ENCODE data around the gene HADHA.
A peak's percentile ranks its signal among the peaks of the same experiment; 100 is the strongest.
"Not testable (repeated sequence)": the region's sequence is repeated elsewhere in the genome, so short reads cannot be mapped to it uniquely, and the experiment has no call there.

Gene HADHA

GRCh38 chr2:26244309-26245230, at the start of gene HADHA, which contains the start of gene HADHB:
Gene HADHA, minus strand, starts transcription at chr2:26244632. Its CDS starts 36 bp downstream, at chr2:26244596.
Gene HADHB, plus strand, starts transcription at chr2:26244939. Its CDS starts 9,316 bp downstream, at chr2:26254255.
- DNase-seq (ENCODE audit: low read depth): peak; percentile 77

GRCh38 chr2:26292646-26293045, 48.2 kb upstream of the HADHA start:
- no peak for DNase-seq (ENCODE audit: low read depth)

GRCh38 chr2:26290001-26290400, 45.6 kb upstream of the HADHA start:
- DNase-seq (ENCODE audit: low read depth): no peak

GRCh38 chr2:26285931-26286330, 41.5 kb upstream of the HADHA start:
- DNase-seq (ENCODE audit: low read depth): no peak

GRCh38 chr2:26284132-26284531, 39.7 kb upstream of the HADHA start:
- DNase-seq (ENCODE audit: low read depth): no peak

- DNase-seq (ENCODE audit: low read depth): no peak
Observed at GRCh38 chr2:26283606-26284005, 39.2 kb upstream of the HADHA start.

GRCh38 chr2:26281226-26281625, 36.8 kb upstream of the HADHA start:
- no peak for DNase-seq (ENCODE audit: low read depth)

- no peak for DNase-seq (ENCODE audit: low read depth)
Observed at GRCh38 chr2:26279886-26280285, 35.5 kb upstream of the HADHA start.

GRCh38 chr2:26276484-26277227, 32.2 kb upstream of the HADHA start:
- no peak for DNase-seq (ENCODE audit: low read depth)

- DNase-seq (ENCODE audit: low read depth): no peak
Observed at GRCh38 chr2:26274058-26274613, 29.7 kb upstream of the HADHA start.

- no peak for DNase-seq (ENCODE audit: low read depth)
Observed at GRCh38 chr2:26273501-26273900, 29.1 kb upstream of the HADHA start.

- DNase-seq (ENCODE audit: low read depth): no peak
Observed at GRCh38 chr2:26270373-26270772, 25.9 kb upstream of the HADHA start.

GRCh38 chr2:26269571-26270158, 25.2 kb upstream of the HADHA start:
- DNase-seq (ENCODE audit: low read depth): no peak

GRCh38 chr2:26268670-26269385, 24.4 kb upstream of the HADHA start:
- DNase-seq (ENCODE audit: low read depth): not testable (repeated sequence)

- DNase-seq (ENCODE audit: low read depth): no peak
Observed at GRCh38 chr2:26268213-26268612, 23.8 kb upstream of the HADHA start.

GRCh38 chr2:26258836-26259235, 14.4 kb upstream of the HADHA start:
- not testable (repeated sequence) for DNase-seq (ENCODE audit: low read depth)

- DNase-seq (ENCODE audit: low read depth): no peak
Observed at GRCh38 chr2:26255759-26256384, 11.4 kb upstream of the HADHA start.

- no peak for DNase-seq (ENCODE audit: low read depth)
Observed at GRCh38 chr2:26251893-26252292, 7.5 kb upstream of the HADHA start.

- no peak for DNase-seq (ENCODE audit: low read depth)
Observed at GRCh38 chr2:26249625-26250024, 5.2 kb upstream of the HADHA start.

- no peak for DNase-seq (ENCODE audit: low read depth)
Observed at GRCh38 chr2:26246818-26247217, 2.4 kb upstream of the HADHA start.

GRCh38 chr2:26245810-26246209, 1.4 kb upstream of the HADHA start:
- no peak for DNase-seq (ENCODE audit: low read depth)

All from stimulated activated CD8-positive, alpha-beta memory T cell treated with anti-CD3 and anti-CD28 coated beads, Interleukin-4, amount 100 ng/mL, for 24 hours (primary cell).